GM10847 (cell line): Measurements from ENCODE around the gene RPL7L1.
A peak's percentile ranks its signal among the peaks of the same experiment; 100 is the strongest.

Experiments
- POLR2A ChIP-seq: IDR thresholded peaks from 2 replicates; pipeline ENCODE4 v1.6.1; 2011; ENCODE audit not compliant: insufficient read length; ENCODE audit errors: extremely low read depth

Gene RPL7L1

DNA sequence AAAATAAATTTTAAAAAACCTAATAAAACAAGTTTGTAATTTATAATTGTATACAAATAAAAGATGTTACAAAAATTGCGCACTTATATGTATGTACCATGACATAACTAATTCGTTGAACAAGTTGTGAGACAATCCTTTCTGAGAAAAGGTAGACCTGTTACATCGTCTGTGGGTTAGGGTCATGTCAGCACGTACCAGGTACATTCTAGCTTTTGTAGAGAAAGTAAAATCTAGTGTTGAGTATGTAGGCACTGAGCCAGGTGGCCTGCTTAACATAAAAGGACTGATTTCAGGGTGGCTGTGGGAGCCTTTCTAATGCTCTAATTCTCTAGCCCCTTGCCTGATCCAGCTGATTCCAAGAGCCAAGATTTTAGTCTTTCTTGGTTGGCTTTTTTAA, 10.4 kb downstream of the RPL7L1 start:
- TF ChIP-seq POLR2A: no peak

DNA sequence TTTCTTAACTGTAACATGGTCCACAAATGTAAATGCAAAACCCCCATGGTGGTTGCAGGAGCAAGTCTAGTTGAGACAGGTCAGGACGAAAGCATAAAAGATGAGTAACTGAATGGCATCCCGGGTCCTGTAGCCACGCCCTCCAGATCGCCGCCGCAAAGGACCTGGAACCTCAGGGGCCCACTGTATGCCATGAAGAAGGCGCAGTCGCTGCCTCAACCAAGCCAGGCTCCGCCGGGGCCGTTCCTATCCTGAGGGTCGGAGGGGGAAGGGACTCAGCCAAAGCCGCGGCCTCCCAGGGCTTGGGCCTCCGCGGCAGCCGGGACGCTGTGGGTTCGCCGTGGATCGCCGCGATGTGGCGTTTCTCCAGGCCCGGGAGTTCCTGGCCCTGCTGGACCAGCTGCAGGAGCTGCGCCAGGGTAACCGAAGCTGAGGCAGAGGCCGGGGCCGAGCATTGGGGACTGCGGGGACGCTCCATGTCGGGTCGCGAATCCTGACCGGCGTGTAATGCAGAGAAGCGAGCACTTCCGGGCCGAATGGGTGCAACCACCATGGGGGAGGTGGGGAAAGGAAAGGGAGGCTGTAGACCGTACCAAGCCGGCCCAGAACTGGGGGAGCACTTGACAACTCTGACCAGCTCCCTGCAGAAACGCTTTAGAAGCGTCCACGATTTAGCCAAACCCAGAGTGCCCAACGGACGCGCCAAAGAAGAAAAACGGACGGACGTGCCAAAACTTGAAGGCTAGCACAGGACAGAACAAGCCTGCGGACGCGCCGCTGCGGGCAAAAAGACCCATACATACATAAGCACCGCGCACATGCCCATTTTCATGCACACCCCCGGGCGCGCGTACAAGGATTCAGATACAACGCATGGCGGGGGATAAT, 11.1 kb downstream of the RPL7L1 start:
- TF ChIP-seq POLR2A: peak; percentile 83

DNA sequence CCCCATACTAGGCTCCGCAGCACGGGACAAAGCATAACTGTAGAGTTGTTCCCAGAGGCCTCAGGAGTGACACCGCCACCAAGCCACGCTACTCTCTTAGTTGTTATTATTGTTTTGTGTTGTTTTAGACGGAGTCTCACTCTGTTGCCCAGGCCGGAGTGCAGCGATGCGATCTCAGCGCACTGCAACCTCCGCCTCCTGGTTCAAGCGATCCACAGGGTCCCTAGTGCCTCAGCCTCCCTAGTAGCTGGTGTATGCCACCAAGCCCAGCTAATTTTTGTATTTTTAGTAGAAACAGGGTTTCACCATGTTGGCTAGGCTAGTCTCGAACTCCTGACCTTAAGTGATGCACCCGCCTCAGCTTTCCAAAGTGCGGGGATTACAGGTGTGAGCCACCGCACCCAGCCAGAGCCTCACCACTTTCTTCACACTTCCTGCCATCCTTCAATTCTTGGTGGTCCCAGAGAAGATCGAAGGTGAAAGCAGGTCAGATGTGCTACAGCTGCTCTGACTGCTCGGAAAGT, 11.8 kb downstream of the RPL7L1 start:
- no peak for TF ChIP-seq POLR2A

DNA sequence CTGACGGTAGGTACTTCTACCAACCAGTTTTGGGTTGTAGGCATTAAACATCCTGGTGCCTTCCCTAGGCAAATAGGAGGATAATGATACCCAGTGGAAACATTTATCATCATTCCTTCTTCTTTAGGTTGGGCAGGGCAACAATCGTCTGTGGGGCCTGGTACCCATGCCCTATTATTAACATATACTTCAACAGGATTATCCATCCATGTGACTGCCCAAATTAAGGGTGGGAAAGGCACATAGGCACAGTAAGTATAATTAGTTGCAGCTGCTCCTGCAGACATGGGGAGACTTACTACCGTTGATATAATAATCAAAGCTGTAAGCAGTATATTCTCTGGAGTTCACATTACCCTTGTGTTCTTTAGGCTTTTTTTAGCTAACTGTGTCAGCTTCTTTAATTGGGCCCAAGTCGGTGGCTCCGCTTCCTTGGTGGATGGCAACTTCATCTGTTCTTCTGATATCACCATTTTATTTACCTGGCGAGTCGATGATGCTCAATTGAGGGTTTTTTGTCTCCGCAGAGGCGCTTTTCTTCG, 16.8 kb downstream of the RPL7L1 start:
- no peak for TF ChIP-seq POLR2A

DNA sequence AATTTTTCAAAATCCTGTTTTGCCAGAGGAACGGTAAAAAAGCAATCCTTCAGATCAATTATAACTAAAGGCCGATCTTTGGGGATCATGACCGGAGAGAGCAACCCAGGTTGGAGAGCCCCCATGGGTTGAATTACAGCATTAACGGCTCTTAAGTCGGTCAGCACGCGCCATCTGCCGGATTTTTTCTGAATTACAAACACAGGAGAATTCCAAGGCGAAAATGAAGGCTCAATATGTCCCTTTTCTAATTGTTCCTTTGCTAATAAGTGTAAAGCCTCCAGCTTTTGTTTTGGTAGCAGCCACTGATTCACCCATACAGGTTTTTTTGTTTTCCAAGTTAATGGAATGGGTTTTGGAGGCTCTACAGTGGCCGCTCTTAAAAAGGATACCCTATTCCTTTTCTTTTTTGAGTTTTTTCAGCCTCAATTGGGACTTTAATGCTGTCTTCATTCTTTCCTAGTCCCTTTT, 19.5 kb downstream of the RPL7L1 start:
- no peak for TF ChIP-seq POLR2A

DNA sequence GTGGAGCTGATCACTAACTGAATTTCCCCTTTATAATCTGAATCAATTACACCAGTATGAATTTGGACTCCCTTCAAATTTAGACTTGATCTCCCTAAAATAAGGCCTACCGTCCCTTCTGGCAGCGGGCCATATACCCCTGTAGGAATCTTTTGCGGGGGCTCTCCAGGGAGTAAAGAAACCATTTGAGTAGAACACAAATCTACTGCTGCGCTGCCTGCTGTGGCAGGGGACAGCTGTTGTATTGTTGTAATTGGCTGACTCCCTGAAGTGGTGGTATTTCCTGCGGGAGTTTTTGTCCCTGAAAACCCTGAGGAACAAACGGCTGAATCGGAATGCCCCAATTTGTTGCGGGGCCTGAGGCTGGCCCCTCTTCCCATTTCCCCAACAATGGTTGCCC, 20.5 kb downstream of the RPL7L1 start:
- TF ChIP-seq POLR2A: no peak

DNA sequence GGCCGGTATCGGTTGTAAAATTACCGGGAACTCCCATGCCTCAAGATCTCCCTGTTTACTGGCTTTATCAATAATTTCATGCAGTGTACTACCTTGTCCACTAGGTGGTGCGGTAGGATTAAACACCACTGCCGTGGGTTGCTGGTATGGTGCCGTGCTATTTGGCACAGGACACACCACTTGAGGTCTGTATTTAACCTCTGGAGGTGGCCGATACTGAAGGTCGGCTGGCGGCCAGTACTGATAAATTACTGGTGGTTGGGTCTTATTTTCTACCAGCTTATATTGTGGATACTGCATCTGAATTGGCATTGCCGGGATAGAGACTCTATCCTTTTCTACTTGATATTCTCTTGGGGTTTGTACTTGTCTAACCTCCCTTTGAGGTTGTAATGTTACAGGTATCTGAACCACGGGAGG, 22.1 kb downstream of the RPL7L1 start:
- no peak for TF ChIP-seq POLR2A

DNA sequence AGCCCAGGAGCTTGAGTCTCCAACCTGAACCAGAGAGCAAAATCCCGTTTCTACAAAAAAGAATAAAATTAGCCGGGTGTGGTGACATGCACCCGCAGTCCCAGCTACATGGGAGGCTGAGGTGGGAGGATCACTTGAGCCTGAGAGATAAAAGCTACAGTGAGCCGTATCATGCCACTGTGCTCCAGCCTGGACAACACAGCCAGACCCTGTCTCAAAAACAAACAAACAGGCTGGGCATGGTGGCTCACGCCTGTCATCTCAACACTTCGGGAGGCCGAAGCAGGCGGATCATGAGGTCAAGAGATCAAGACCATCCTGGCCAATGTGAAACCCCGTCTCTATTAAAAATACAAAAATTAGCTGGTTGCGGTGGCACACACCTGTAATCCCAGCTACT, 25.1 kb downstream of the RPL7L1 start:
- TF ChIP-seq POLR2A: no peak

DNA sequence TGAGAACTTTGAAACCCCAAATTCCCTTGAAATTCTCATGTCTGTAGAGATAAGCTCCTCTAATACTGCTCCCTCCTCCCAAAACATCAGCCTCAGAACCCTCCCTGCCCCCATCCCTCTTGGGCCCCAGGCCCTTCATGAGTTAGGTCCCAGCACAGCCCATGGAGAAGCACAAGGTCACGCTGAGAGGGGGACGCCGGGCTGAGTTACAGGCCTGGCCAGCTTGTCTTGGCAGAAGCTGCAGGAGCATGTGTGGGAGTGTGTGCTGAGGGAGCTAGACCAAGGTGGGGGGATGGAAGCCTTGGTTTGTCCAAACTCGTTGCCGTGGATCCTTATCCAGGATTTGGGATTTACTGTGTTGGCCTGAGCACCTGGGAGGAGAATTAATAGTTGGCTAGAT, 27.9 kb downstream of the RPL7L1 start:
- no peak for TF ChIP-seq POLR2A

DNA sequence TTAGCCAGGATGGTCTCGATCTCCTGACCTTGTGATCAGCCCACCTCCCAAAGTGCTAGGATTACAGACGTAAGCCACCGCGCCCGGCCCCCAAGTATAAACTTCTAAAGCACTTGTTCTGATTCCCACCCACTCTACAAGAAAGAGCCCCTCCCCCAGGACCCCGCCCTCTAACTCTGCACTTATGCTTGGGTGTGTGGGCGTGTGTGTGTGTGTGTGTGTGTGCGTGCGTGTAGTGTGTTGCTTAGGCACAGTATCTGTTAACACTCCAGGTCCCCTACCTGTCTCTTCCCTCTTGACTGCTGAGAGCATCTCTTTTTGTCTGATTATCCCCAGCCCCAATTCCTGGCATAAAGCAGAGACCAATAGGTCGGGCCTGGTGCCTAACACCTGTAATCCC, 30.4 kb downstream of the RPL7L1 start:
- TF ChIP-seq POLR2A: no peak

DNA sequence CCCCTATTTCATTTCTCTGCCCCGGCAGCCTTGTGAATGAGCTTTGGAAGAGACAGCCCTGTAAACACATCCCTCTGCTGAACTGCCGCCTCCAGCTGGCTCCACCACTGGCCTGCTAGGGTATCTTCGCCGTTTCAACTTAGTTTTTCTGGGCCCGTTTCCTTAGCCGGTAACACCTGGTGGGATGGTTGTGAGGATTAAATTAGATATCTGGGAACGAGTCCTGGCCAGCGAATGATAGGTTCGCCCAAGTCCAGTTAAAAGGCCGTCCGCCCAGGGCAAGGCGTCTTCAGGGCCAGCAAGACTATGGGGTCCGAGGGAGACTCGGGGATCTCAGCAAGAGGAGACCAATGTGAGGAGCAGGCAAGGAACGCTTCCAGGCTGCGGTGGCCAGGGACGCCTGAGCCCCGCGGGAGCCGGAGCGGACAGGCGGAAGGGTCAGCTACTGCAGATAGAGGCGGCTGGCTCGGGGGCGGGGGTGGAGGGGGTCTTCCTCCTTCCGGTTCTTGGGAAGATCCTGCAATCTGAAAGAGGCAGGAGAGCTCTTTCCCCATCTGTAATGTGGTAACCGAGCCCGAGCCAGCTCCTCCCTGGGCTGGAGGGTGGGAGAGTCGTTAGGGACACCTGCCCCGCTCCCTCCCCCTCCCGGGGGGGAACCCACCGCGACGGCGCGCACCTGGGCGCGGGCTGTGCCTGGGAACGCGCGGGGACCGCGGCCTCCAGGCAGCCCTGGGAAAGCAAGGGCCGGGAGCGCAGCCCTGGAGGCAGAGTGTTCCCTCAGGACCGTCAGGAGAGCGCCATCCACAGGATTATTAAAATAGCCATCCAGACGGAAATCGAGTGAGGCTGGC, 32.0 kb downstream of the RPL7L1 start:
- TF ChIP-seq POLR2A: no peak

DNA sequence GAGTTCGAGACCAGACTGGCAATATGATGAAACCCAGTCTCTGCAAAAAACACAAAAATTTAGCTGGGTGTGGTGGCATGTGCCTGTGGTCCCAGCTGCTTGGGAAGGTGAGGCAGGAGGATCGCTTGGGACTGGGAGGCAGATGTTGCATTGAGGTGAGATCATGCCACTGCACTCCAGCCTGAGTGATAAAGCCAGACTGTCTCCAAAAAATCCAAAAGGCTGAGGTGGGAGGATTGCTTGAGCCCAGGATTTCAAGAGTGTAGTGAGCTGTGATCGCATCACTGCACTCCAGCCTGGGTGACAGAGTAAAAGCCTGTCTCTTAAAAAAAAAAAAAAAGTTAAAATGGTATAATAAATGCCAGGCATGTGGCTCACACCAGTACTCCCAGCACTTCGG, 35.1 kb downstream of the RPL7L1 start:
- TF ChIP-seq POLR2A: no peak

DNA sequence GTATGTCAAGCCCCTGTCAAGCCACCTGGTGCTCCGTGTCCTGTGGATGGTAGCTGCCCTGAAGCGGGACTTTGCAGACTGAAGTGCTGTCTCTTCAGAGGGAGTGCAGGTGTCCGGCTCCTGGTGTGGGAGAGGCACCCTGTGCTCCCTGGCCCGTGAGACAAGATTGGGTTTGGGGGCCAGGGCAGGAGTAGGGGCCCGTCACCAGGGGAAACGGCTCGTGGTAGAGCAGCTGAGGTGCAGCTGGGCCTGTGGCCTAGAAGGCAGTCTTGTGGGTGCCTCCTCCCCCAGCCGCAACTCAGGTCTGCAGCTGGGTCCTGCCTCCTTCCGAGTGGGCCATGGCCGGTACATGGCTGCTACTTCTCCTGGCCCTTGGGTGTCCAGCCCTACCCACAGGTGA, 36.3 kb downstream of the RPL7L1 start, which contains the start of gene PTCRA:
Gene PTCRA (plus strand): TSS at position 322 of the 400 bp plus-strand sequence. CDS start 17 bp downstream, at position 339.
- no peak for TF ChIP-seq POLR2A

DNA sequence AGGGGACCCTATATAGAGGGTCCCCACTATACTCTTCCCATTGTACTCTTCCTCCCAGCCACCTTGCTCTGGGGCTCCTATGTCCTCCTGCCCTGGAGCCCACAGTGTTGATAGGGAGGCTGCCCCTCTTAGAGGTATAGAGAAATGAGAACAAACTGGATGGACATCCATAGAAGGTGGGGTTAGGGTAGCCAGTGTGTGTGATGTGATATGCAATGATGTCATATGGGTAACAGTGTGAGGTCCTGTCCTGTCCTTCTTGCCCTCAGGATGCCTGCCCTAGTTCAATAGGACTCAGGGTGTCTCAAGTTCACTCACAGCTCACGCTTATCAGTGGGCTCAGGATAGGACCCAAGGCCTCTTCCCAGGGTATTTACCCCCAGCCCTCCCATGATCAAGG, 36.9 kb downstream of the RPL7L1 start:
- no peak for TF ChIP-seq POLR2A

DNA sequence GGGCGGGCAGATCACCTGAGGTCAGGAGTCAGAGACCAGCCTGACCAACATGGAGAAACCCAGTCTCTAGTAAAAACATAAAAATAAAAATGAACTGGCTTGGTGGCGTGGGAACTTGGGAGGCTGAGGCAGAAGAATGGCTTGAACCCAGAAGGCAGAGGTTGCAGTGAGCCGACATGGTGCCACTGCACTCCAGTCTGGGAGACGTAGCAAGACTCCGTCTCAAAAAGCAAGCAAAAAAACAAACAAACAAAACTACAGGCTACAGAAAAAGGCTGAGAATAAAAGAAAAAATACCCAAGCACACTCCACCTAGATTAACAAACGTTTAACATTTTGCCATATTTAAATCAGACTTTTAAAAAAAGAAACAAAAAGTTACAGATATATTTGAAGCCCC, 42.4 kb downstream of the RPL7L1 start:
- no peak for TF ChIP-seq POLR2A
